OCI-LY7 (cell line): ENCODE measurements around the gene BRD7. TPM values are rescaled to one million over a fixed set of nuclear protein-coding genes. Genes with fewer than 3 reads are reported as not detected.

Experiments
- BruUV-seq: library from RNA; stranded (reverse); fragments of 400-500 nt; replicated peaks from 2 replicates; lab custom pipeline; 2021; lab: Mats Ljungman, UMichigan
- CTCF ChIA-PET: fragments of 300-600 bp; sonication (Branson Sonifier 250); formaldehyde crosslinking; loops from one replicate; lab custom pipeline; 2022; ENCODE audit warnings: antibody characterized with exemption; ENCODE audit not compliant: unreplicated experiment; lab: Charles Lee
- POLR2A ChIA-PET: fragments of 300-600 bp; sonication (Branson Sonifier 250); formaldehyde crosslinking; loops from one replicate; lab custom pipeline; 2022; ENCODE audit warnings: antibody characterized with exemption; lab: Charles Lee
- DNase-seq: peaks from one replicate; pipeline ENCODE4 v3.0.0-alpha.2; 2015; ENCODE audit warnings: low spot score
- H2AFZ ChIP-seq: fragments of 200-600 bp; sonication (generic), shearing (Covaris generic); 2 replicates; pipeline ENCODE4 v1.6.1; 2014; ENCODE audit warnings: mild to moderate bottlenecking, antibody characterized with exemption, low read length, moderate library complexity
- H3K27ac ChIP-seq: fragments of 200-600 bp; sonication (generic); 2 replicates; pipeline ENCODE4 v1.5.1; 2014; ENCODE audit warnings: mixed run types, low read depth, mild to moderate bottlenecking, moderate library complexity, low read length, inconsistent platforms; ENCODE audit not compliant: poor library complexity, severe bottlenecking
- H3K36me3 ChIP-seq: fragments of 200-600 bp; sonication (generic); 2 replicates; pipeline ENCODE4 v1.6.1; 2014; ENCODE audit warnings: mild to moderate bottlenecking, antibody characterized with exemption, low read length, moderate library complexity, mixed read lengths; ENCODE audit not compliant: insufficient read depth
- H3K4me1 ChIP-seq: fragments of 200-600 bp; sonication (generic); 2 replicates; pipeline ENCODE4 v1.5.1; 2014; ENCODE audit warnings: mild to moderate bottlenecking, low read length; ENCODE audit not compliant: insufficient read depth, poor library complexity, severe bottlenecking
- H3K4me2 ChIP-seq: fragments of 200-600 bp; sonication (generic); 2 replicates; pipeline ENCODE4 v1.6.1; 2014; ENCODE audit warnings: mild to moderate bottlenecking, low read length
- H3K4me3 ChIP-seq: fragments of 200-600 bp; sonication (generic); 2 replicates; pipeline ENCODE4 v1.5.1; 2014; ENCODE audit warnings: mild to moderate bottlenecking, low read depth, low read length; ENCODE audit not compliant: poor library complexity, severe bottlenecking
- H3K79me2 ChIP-seq: fragments of 200-600 bp; sonication (generic); 2 replicates; pipeline ENCODE4 v1.6.1; 2016; ENCODE audit warnings: low read depth, mild to moderate bottlenecking, low read length, moderate library complexity, mixed read lengths; ENCODE audit not compliant: insufficient read depth
- H3K9me2 ChIP-seq: fragments of 200-600 bp; sonication (generic); 2 replicates; pipeline ENCODE4 v1.6.1; 2016; ENCODE audit warnings: mild to moderate bottlenecking, low read length, mixed read lengths; ENCODE audit not compliant: insufficient read depth
- H3K9me3 ChIP-seq: fragments of 200-600 bp; sonication (generic); 2 replicates; pipeline ENCODE4 v1.6.1; 2014; ENCODE audit warnings: mild to moderate bottlenecking, mixed run types, low read length, mixed read lengths
- H4K20me1 ChIP-seq: fragments of 200-600 bp; sonication (generic); 2 replicates; pipeline ENCODE4 v1.6.1; 2014; ENCODE audit warnings: mild to moderate bottlenecking, antibody characterized with exemption, low read length, moderate library complexity, mixed read lengths; ENCODE audit not compliant: insufficient read depth
- CTCF ChIP-seq: fragments of 200-600 bp; sonication (generic); conservative IDR thresholded peaks from 2 replicates; pipeline ENCODE4 v1.5.1; 2014; ENCODE audit warnings: mild to moderate bottlenecking, antibody characterized with exemption, low read length, moderate library complexity, mixed read lengths
- EZH2phosphoT487 ChIP-seq: fragments of 200-600 bp; sonication (generic); IDR thresholded peaks from 2 replicates; pipeline ENCODE4 v1.6.1; 2018; ENCODE audit warnings: low read depth, borderline replicate concordance, mild to moderate bottlenecking, mixed run types, antibody characterized with exemption, low read length, moderate library complexity, mixed read lengths
- intact Hi-C: fragments of 100-400 bp; cut with micrococcal nuclease; formaldehyde crosslinking; loops from one replicate; pipeline ENCODE4 v1.10.0; 2022; ENCODE audit not compliant: unreplicated experiment
- total RNA-seq, 2 experiments: library from RNA; depleted of rRNA in 1 of 2; stranded (reverse); fragments of >200 nt in 1 of 2; shearing (Covaris generic) in 1 of 2; gene quantifications; 2 replicates each; pipeline ENCODE4 v1.2.3, GENCODE V29; 2014 to 2022

BRD7 gene
- total RNA-seq, 2 experiments from 2014 or later, result 78.5 to 105 TPM

GRCh38 chr16:50377001-50377400 is 8.2 kb upstream of the BRD7 start:
- POLR2A ChIA-PET, result interaction anchor here (1.1 kb wide), 1 partner anchor 103 kb away, joined by 5 read pairs; no protein-coding TSS in a partner anchor
- no peaks in the 10 kb centered on the region for H3K79me2 ChIP-seq

GRCh38 chr16:50373780-50374179 is 5.0 kb upstream of the BRD7 start:
- ChIA-PET CTCF (no interaction called here), POLR2A (interaction anchor here (1.1 kb wide), 1 partner anchor 291 kb away, joined by 3 read pairs; no protein-coding TSS in a partner anchor)
- Histone ChIP-seq H2AFZ (no peak overlapping the region), H3K9me2 (no peaks in the 10 kb centered on the region), H3K9me3 (no peaks in the 10 kb centered on the region), H3K4me3 (no peak overlapping the region), H3K27ac (no peak overlapping the region), H4K20me1 (no peaks in the 10 kb centered on the region), H3K79me2 (no peaks in the 10 kb centered on the region), H3K4me1 (peaks cover 4% of the 10 kb centered on the region), H3K4me2 (no peak overlapping the region), H3K36me3 (no peaks in the 10 kb centered on the region)
- intact Hi-C loops, result loop anchor here (10.0 kb wide), 1 partner anchor 131 kb away; no protein-coding TSS in a partner anchor
- DNase-seq, result no peak
- no TSS peak for BruUV-seq
- no peak for TF ChIP-seq EZH2phosphoT487

More at GRCh38 chr16:50377001-50377400, 8.2 kb upstream of the BRD7 start:
- no peak overlapping the region for H3K4me3 ChIP-seq
- no peak overlapping the region for H2AFZ ChIP-seq
- no peaks in the 10 kb centered on the region for H3K9me2 ChIP-seq
- no peak for TF ChIP-seq CTCF
- TF ChIP-seq EZH2phosphoT487, result no peak
- intact Hi-C loops, result loop anchor here (10.0 kb wide), 1 partner anchor 128 kb away; no protein-coding TSS in a partner anchor
- H3K36me3 ChIP-seq, result no peaks in the 10 kb centered on the region
- CTCF ChIA-PET, result no interaction called here
- BruUV-seq, result no TSS peak
- no peak overlapping the region for H3K27ac ChIP-seq
- H4K20me1 ChIP-seq, result no peaks in the 10 kb centered on the region
- no peak for DNase-seq
- no peaks in the 10 kb centered on the region for H3K9me3 ChIP-seq
- no peaks in the 10 kb centered on the region for H3K4me1 ChIP-seq
- no peak overlapping the region for H3K4me2 ChIP-seq

GRCh38 chr16:50373345-50373701 is 4.5 kb upstream of the BRD7 start:
- ChIA-PET POLR2A (interaction anchor here (1.1 kb wide), 1 partner anchor 291 kb away, joined by 3 read pairs; no protein-coding TSS in a partner anchor), CTCF (no interaction called here)
- no peak overlapping the region for H3K27ac ChIP-seq
- H2AFZ ChIP-seq, result no peak overlapping the region
- H4K20me1 ChIP-seq, result no peaks in the 10 kb centered on the region
- H3K9me3 ChIP-seq, result no peaks in the 10 kb centered on the region
- H3K79me2 ChIP-seq, result peaks cover 1% of the 10 kb centered on the region
- intact Hi-C loops, result loop anchor here (10.0 kb wide), 1 partner anchor 131 kb away; no protein-coding TSS in a partner anchor
- BruUV-seq, result no TSS peak
- DNase-seq, result no peak
- no peak for TF ChIP-seq EZH2phosphoT487
- no peak for TF ChIP-seq CTCF
- H3K4me1 ChIP-seq, result peaks cover 4% of the 10 kb centered on the region
- H3K9me2 ChIP-seq, result no peaks in the 10 kb centered on the region
- no peak overlapping the region for H3K4me3 ChIP-seq
- no peaks in the 10 kb centered on the region for H3K36me3 ChIP-seq
- H3K4me2 ChIP-seq, result no peak overlapping the region
